Measurements from ENCODE around the gene NTM. TPM values are rescaled to one million over a fixed set of nuclear protein-coding genes. Genes with fewer than 3 reads are reported as not detected.

Gene NTM
- total RNA-seq, 6 donors from 2014 or later = 4.1 to 151 (median 115) TPM

DNA sequence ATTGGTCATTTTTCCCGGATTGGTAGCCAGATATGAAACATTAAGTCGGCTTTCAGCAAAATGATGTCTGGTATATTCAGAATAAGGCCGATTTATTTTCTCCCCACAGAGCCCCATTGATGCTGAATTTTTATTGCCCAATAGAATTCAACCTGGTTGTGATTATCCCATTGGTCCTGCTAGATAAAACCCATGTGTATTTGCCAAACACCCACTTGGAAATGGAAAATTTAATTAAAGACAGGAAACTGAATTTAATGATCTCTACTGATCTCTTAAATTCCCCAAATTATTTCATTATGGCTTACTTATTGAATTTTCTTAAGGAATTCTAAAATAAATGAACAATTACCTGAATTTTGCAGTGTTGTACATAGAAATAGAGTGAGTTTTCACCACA is 609.8 kb downstream of the NTM start:
- DNase-seq (no peak), ATAC-seq (ENCODE audit: low FRiP score in 2 of 2) (no peak)
- Histone ChIP-seq H3K36me3 (no peaks in the 10 kb centered on the region), H3K4me3 (no peak overlapping the region), H3K9me3 (no peaks in the 10 kb centered on the region), H3K4me1 (no peaks in the 10 kb centered on the region), H3K27ac (no peak overlapping the region), H3K27me3 (no peaks in the 10 kb centered on the region)
- WGBS, 2 donors = 81 to 88% methylated on average over 3 of the region's 3 CpGs
- TF ChIP-seq, protein P1, sequence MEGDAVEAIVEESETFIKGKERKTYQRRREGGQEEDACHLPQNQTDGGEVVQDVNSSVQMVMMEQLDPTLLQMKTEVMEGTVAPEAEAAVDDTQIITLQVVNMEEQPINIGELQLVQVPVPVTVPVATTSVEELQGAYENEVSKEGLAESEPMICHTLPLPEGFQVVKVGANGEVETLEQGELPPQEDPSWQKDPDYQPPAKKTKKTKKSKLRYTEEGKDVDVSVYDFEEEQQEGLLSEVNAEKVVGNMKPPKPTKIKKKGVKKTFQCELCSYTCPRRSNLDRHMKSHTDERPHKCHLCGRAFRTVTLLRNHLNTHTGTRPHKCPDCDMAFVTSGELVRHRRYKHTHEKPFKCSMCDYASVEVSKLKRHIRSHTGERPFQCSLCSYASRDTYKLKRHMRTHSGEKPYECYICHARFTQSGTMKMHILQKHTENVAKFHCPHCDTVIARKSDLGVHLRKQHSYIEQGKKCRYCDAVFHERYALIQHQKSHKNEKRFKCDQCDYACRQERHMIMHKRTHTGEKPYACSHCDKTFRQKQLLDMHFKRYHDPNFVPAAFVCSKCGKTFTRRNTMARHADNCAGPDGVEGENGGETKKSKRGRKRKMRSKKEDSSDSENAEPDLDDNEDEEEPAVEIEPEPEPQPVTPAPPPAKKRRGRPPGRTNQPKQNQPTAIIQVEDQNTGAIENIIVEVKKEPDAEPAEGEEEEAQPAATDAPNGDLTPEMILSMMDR (IDR thresholded peaks at IDR 0.05) = no peak
- no peak for TF ChIP-seq EP300 (IDR thresholded peaks at IDR 0.05)
- no peak for TF ChIP-seq POLR2A (IDR thresholded peaks at IDR 0.05)
- TF ChIP-seq POLR2AphosphoS5 (IDR thresholded peaks at IDR 0.05) = no peak

DNA sequence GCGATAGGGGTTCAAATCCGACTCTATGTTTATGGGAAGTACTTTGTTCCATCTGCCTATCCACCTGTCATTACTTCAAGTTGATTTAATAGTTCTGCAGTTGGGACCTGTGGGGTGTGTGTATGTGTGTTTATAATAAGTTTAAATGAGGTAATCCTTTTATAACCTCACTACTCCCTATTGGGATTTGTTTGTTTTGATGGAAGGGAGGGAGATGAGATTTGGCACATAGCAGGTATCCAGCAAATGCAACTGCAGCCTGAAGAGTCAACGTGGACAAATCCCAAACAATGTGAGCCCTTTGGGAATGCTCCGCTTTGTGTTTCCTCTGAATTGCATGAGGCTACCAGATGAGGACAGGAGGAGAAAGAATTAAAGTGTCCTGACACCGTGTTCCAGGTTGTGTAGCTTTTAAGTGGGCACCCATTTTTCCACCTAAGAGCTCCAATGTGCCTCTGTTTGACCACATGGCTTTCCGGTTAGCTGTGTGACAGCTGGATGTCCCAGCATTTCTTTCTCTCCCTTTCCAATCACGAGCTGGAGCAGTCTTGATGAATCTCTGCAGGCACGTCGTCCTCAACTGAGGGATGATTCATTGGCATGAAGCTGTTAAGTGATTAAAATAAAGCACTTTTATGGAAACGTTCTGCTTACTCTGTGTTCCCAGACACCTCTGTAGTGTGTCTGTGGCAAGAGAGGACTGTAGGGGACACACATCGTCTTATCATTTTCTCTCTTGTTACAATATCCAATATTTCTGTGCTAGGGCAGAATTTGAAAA is 610.7 kb downstream of the NTM start:
- no peak overlapping the region for H3K27ac ChIP-seq
- H3K4me1 ChIP-seq = no peaks in the 10 kb centered on the region
- no peaks in the 10 kb centered on the region for H3K36me3 ChIP-seq
- ATAC-seq (ENCODE audit: low FRiP score in 2 of 2) (no peak), DNase-seq (no peak)
- 68 to 78% methylated on average over 11 of the region's 11 CpGs for WGBS, 2 donors
- TF ChIP-seq EP300 (IDR thresholded peaks at IDR 0.05) (no peak), POLR2A (IDR thresholded peaks at IDR 0.05) (no peak), POLR2AphosphoS5 (IDR thresholded peaks at IDR 0.05) (no peak)
- TF ChIP-seq, protein P1 (IDR thresholded peaks at IDR 0.05) = no peak
- no peak overlapping the region for H3K4me3 ChIP-seq
- no peaks in the 10 kb centered on the region for H3K9me3 ChIP-seq
- no peaks in the 10 kb centered on the region for H3K27me3 ChIP-seq

DNA sequence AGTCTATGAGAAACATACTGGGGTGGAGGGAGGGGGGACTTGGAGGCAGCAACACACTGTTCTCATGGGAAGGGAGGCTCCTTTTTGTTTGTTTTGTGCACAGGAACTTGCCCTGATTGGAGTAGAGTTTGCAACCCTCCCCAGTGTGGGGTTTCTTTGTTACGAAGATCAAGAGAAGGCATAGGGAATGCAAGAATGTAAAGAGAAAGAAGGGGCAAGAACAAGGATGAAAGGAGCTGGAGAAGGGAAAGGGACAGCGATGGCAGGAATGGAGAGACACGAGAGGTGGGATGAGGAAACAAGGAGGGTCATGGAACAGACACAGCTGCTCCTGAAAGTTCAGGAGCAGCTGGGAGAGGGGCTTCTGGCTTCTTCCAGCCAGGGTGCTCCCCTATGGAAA is 611.7 kb downstream of the NTM start:
- Histone ChIP-seq H3K4me1 (no peaks in the 10 kb centered on the region), H3K27me3 (no peaks in the 10 kb centered on the region), H3K27ac (no peak overlapping the region), H3K9me3 (no peaks in the 10 kb centered on the region), H3K4me3 (no peak overlapping the region), H3K36me3 (no peaks in the 10 kb centered on the region)
- TF ChIP-seq POLR2AphosphoS5 (IDR thresholded peaks at IDR 0.05) = no peak
- TF ChIP-seq, protein P1 (IDR thresholded peaks at IDR 0.05) = no peak
- TF ChIP-seq POLR2A (IDR thresholded peaks at IDR 0.05) = no peak
- TF ChIP-seq EP300 (IDR thresholded peaks at IDR 0.05) = no peak
- DNase-seq (no peak), ATAC-seq (ENCODE audit: low FRiP score in 2 of 2) (no peak)
- 34 to 40% methylated on average over 3 of the region's 3 CpGs for WGBS, 2 donors

DNA sequence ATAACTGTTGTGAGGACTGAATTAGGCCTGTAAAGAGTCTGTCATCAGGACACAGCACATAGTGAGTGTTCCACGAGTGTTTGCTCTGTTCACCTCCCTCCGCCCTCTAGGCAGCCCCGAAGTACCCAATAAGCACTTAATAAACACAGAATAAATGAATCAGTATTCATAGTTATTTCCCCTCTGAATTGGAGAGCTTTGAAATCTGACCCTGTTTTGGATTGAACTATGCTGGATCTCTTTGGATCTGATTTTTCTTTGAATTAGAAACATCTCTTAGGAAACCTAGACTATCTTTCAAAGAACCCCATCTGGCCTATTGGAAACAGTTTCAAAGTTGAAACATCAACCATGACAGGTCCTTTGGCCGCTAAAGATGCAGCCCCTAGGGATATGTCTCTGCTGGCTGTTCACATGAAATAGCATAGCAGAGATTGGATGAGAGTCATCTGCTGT is 615.5 kb downstream of the NTM start:
- H3K4me1 ChIP-seq = no peaks in the 10 kb centered on the region
- 38 to 71% methylated on average over 4 of the region's 4 CpGs for WGBS, 2 donors
- peak in 1 of 2 donors; percentile 15 for TF ChIP-seq POLR2AphosphoS5 (IDR thresholded peaks at IDR 0.05)
- no peak for TF ChIP-seq POLR2A (IDR thresholded peaks at IDR 0.05)
- ATAC-seq (ENCODE audit: low FRiP score in 2 of 2) = peak; percentile 57 to 69
- H3K36me3 ChIP-seq = no peaks in the 10 kb centered on the region
- H3K27me3 ChIP-seq = no peaks in the 10 kb centered on the region
- no peaks in the 10 kb centered on the region for H3K9me3 ChIP-seq
- DNase-seq = no peak
- H3K27ac ChIP-seq = no peak overlapping the region
- H3K4me3 ChIP-seq = no peak overlapping the region

DNA sequence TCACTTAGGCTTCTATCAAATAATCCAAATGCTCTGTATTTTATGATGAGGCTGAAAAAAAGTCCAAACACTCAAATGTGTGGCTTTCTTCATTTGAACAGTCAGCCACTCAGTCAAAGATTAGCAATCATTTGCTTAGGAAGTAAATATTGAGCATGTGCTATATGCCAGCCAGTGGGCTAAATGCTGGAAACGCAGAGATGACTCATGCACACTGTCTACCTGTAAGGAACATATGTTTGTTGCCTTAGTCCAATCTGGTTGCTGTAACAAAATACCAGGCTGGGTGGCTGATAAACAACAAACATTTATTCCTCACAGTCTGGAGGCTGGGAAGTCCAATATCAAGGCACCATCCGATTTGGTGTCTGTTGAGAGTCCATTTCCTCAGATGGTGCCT is 617.3 kb downstream of the NTM start:
- Histone ChIP-seq H3K27ac (no peak overlapping the region), H3K36me3 (no peaks in the 10 kb centered on the region), H3K27me3 (no peaks in the 10 kb centered on the region), H3K4me1 (no peaks in the 10 kb centered on the region), H3K9me3 (no peaks in the 10 kb centered on the region), H3K4me3 (no peak overlapping the region)
- DNase-seq (no peak), ATAC-seq (ENCODE audit: low FRiP score in 2 of 2) (no peak)
- TF ChIP-seq, protein P1 (IDR thresholded peaks at IDR 0.05) = no peak
- no peak for TF ChIP-seq POLR2A (IDR thresholded peaks at IDR 0.05)
- no peak for TF ChIP-seq POLR2AphosphoS5 (IDR thresholded peaks at IDR 0.05)
- no peak for TF ChIP-seq EP300 (IDR thresholded peaks at IDR 0.05)
- 69 to 89% methylated on average over 2 of the region's 2 CpGs for WGBS, 2 donors
